ENCODE results near the gene AREL1. TPM values are rescaled to one million over a fixed set of nuclear protein-coding genes. Genes with fewer than 3 reads are reported as not detected.
A peak's percentile ranks its signal among the peaks of the same experiment; 100 is the strongest.

AREL1 gene
- polyA plus RNA-seq, 1 donor (not counting 4 experiments of a cell fraction or from before 2014, with no cell fraction given) = 31.2 TPM

DNA sequence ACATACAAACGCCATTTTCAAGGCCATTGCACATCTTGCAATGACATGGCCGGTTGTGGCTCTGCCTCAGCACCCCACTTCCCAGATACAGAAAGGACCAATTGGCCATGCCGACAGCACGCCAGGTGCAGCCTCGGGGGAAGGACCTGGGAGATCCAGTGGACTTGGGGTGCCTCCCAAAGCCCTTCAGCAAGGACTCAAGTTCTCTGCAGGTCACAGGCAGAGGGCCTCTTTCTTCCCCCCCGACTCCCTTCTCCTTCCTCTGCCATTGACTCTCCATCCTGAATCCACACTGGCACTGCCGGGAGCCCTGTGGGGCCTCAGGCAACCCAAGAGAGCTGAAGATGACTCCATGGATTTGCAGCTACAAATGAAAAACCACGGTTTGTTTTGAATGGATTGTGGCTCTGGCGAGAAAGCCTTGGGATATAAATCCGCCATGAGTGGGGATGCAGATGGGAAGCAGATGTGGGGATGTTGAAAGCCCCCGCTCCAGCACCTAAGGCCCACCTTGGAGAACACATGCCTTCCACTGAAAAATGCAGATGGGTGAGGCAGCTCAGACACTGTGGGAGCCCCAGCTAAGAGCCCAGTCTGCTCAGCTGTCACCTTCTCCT, 65.7 kb downstream of the AREL1 start:
- H2AFZ ChIP-seq (ENCODE audit: control insufficient read depth, low read length) = no peak overlapping the region
- H3K27ac ChIP-seq (ENCODE audit: control insufficient read depth, insufficient read depth, low read length) = no peak overlapping the region
- no peaks in the 10 kb centered on the region for H3K79me2 ChIP-seq (ENCODE audit: control insufficient read depth, insufficient read depth, low read length)
- peaks cover 2% of the 10 kb centered on the region for H3K9me1 ChIP-seq (ENCODE audit: control insufficient read depth, extremely low read depth, insufficient read depth, low read length)
- no peak for TF ChIP-seq EZH2 (IDR thresholded peaks at IDR 0.05; ENCODE audit: low read length)
- TF ChIP-seq, protein P1, sequence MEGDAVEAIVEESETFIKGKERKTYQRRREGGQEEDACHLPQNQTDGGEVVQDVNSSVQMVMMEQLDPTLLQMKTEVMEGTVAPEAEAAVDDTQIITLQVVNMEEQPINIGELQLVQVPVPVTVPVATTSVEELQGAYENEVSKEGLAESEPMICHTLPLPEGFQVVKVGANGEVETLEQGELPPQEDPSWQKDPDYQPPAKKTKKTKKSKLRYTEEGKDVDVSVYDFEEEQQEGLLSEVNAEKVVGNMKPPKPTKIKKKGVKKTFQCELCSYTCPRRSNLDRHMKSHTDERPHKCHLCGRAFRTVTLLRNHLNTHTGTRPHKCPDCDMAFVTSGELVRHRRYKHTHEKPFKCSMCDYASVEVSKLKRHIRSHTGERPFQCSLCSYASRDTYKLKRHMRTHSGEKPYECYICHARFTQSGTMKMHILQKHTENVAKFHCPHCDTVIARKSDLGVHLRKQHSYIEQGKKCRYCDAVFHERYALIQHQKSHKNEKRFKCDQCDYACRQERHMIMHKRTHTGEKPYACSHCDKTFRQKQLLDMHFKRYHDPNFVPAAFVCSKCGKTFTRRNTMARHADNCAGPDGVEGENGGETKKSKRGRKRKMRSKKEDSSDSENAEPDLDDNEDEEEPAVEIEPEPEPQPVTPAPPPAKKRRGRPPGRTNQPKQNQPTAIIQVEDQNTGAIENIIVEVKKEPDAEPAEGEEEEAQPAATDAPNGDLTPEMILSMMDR (optimal IDR thresholded peaks at IDR 0.05 in 1 of 3, IDR thresholded peaks at IDR 0.05 in 1 of 3, conservative IDR thresholded peaks at IDR 0.05 in 1 of 3; ENCODE audit: extremely low read depth in 1 of 3, insufficient read depth in 2 of 3, low read length in 3 of 3) = no peak
- DNase-seq (ENCODE audit: low read depth, low spot score) = no peak
- no peaks in the 10 kb centered on the region for H4K20me1 ChIP-seq (ENCODE audit: control insufficient read depth, extremely low read depth, insufficient read depth, low read length)
- peaks cover 47% of the 10 kb centered on the region for H3K4me1 ChIP-seq (ENCODE audit: control insufficient read depth, extremely low read depth, insufficient read depth, low read length)
- no peaks in the 10 kb centered on the region for H3K36me3 ChIP-seq (ENCODE audit: control insufficient read depth in 2 of 2, extremely low read depth in 1 of 2, insufficient read depth in 2 of 2, low read length in 2 of 2)
- peak overlapping the region; percentile 46 for H3K4me2 ChIP-seq (ENCODE audit: control insufficient read depth, extremely low read depth, insufficient read depth, low read depth, low read length)
- no peaks in the 10 kb centered on the region for H3K27me3 ChIP-seq (ENCODE audit: control insufficient read depth, extremely low read depth, insufficient read depth, low read length)
- no peak overlapping the region for H3K9ac ChIP-seq (ENCODE audit: control insufficient read depth, extremely low read depth, insufficient read depth, low read length)
- dilution Hi-C loops (cut with MboI; ENCODE audit: extremely low pct_ligation_motif_present, low sequenced_read_pairs) = no loop called here
- no peaks in the 10 kb centered on the region for H3K9me3 ChIP-seq (ENCODE audit: control insufficient read depth, low read depth, low read length)
- no peak overlapping the region for H3K4me3 ChIP-seq (ENCODE audit: control insufficient read depth in 2 of 3, extremely low read depth in 1 of 3, insufficient read depth in 2 of 3, low read depth in 1 of 3, low read length in 3 of 3)
- FAIRE-seq = no peak

- H3K9ac ChIP-seq (ENCODE audit: control insufficient read depth, extremely low read depth, insufficient read depth, low read length) = peak overlapping the region; percentile 45
Observed at GRCh38 chr14:74645756-74646470, 67.0 kb downstream of the AREL1 start.

More at GRCh38 chr14:74645756-74646470, 67.0 kb downstream of the AREL1 start:
- Histone ChIP-seq H2AFZ (ENCODE audit: control insufficient read depth, low read length) (peak overlapping the region; percentile 59), H3K4me2 (ENCODE audit: control insufficient read depth, extremely low read depth, insufficient read depth, low read depth, low read length) (peak overlapping the region; percentile 37), H3K36me3 (ENCODE audit: control insufficient read depth in 2 of 2, extremely low read depth in 1 of 2, insufficient read depth in 2 of 2, low read length in 2 of 2) (no peaks in the 10 kb centered on the region), H3K79me2 (ENCODE audit: control insufficient read depth, insufficient read depth, low read length) (no peaks in the 10 kb centered on the region), H3K4me1 (ENCODE audit: control insufficient read depth, extremely low read depth, insufficient read depth, low read length) (peaks cover 47% of the 10 kb centered on the region), H4K20me1 (ENCODE audit: control insufficient read depth, extremely low read depth, insufficient read depth, low read length) (no peaks in the 10 kb centered on the region), H3K4me3 (ENCODE audit: control insufficient read depth in 2 of 3, extremely low read depth in 1 of 3, insufficient read depth in 2 of 3, low read depth in 1 of 3, low read length in 3 of 3) (no peak overlapping the region), H3K27me3 (ENCODE audit: control insufficient read depth, extremely low read depth, insufficient read depth, low read length) (no peaks in the 10 kb centered on the region), H3K27ac (ENCODE audit: control insufficient read depth, insufficient read depth, low read length) (peak overlapping the region; percentile 40), H3K9me1 (ENCODE audit: control insufficient read depth, extremely low read depth, insufficient read depth, low read length) (peaks cover 2% of the 10 kb centered on the region), H3K9me3 (ENCODE audit: control insufficient read depth, low read depth, low read length) (no peaks in the 10 kb centered on the region)
- DNase-seq (ENCODE audit: low read depth, low spot score) = no peak
- dilution Hi-C loops (cut with MboI; ENCODE audit: extremely low pct_ligation_motif_present, low sequenced_read_pairs) = no loop called here
- no peak for FAIRE-seq
- TF ChIP-seq, protein P1 (optimal IDR thresholded peaks at IDR 0.05 in 1 of 3, IDR thresholded peaks at IDR 0.05 in 1 of 3, conservative IDR thresholded peaks at IDR 0.05 in 1 of 3; ENCODE audit: extremely low read depth in 1 of 3, insufficient read depth in 2 of 3, low read length in 3 of 3) = no peak
- TF ChIP-seq EZH2 (IDR thresholded peaks at IDR 0.05; ENCODE audit: low read length) = no peak

Data from keratinocyte (primary cell).